Astrocyte of the cerebellum (primary cell): ENCODE data around the gene RNF144B.
A peak's percentile ranks its signal among the peaks of the same experiment; 100 is the strongest.
"Not testable (repeated sequence)": the region's sequence is repeated elsewhere in the genome, so short reads cannot be mapped to it uniquely, and the experiment has no call there.

ENCODE experiments used
- DNase-seq: peaks from one replicate; pipeline ENCODE4 v3.0.0-alpha.2; 2011; ENCODE audit warnings: low read depth
- H3K4me3 ChIP-seq: 2 replicates; pipeline ENCODE4 v1.5.1; 2011; ENCODE audit warnings: mild to moderate bottlenecking, low read depth, low read length, moderate library complexity
- in situ Hi-C: cut with HindIII; loops from 2 replicates; pipeline ENCODE4 v1.10.0; 2017; ENCODE audit warnings: low sequenced_read_pairs
- TF ChIP-seq, protein P1 (sequence below): IDR thresholded peaks from 2 replicates; pipeline ENCODE4 v1.5.1; 2012; ENCODE audit warnings: low read length, low read depth, moderate library complexity, mild to moderate bottlenecking; ENCODE audit errors: missing control alignments

RNF144B gene

DNA sequence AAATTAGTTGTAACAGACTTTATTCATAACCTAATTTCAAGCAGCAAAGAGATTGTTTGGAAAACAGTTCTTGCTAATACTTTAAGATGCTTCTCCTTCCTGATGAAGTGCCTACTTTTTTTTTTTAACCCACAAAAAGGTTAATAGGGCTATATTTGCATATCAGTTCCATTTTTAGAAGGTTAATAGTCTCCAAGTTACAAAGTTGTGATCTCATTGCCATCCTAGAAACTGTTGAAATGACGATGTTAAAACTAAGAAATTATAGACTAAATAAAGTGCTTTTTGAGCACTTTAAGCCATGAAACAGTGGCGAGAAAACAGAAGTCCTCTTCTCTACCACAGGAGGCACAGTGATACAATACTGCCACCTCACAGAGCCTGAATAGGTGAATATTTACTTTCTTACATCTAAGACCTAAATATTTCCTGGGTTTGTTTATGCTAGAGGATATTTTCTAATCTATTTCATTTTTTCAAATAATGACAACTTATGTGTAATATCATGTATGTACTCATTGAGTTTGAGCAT is 5.3 kb downstream of the RNF144B start:
- in situ Hi-C loops = no loop called here
- TF ChIP-seq, protein P1, sequence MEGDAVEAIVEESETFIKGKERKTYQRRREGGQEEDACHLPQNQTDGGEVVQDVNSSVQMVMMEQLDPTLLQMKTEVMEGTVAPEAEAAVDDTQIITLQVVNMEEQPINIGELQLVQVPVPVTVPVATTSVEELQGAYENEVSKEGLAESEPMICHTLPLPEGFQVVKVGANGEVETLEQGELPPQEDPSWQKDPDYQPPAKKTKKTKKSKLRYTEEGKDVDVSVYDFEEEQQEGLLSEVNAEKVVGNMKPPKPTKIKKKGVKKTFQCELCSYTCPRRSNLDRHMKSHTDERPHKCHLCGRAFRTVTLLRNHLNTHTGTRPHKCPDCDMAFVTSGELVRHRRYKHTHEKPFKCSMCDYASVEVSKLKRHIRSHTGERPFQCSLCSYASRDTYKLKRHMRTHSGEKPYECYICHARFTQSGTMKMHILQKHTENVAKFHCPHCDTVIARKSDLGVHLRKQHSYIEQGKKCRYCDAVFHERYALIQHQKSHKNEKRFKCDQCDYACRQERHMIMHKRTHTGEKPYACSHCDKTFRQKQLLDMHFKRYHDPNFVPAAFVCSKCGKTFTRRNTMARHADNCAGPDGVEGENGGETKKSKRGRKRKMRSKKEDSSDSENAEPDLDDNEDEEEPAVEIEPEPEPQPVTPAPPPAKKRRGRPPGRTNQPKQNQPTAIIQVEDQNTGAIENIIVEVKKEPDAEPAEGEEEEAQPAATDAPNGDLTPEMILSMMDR = no peak
- no peak overlapping the region for H3K4me3 ChIP-seq
- DNase-seq = no peak

DNA sequence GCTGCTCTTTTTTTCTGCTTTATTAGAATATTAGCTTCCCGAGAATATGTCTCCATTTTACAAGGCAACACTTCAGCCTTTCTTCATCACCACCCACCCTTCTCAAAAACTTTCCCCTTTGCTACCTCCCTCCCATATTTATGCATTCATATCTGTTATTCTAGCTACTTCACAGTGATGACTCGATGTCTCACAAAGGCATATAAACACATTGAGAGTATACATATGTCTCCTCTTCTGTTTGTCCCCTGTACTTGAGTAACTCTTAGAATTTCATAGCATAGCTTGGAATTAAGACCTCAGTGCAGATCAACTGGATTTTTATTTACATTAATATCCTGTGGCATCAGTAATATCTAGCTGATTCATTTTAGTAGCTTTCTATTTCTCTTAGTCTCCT is 6.5 kb downstream of the RNF144B start:
- TF ChIP-seq, protein P1 = no peak
- DNase-seq = no peak
- H3K4me3 ChIP-seq = no peak overlapping the region
- in situ Hi-C loops = no loop called here

DNA sequence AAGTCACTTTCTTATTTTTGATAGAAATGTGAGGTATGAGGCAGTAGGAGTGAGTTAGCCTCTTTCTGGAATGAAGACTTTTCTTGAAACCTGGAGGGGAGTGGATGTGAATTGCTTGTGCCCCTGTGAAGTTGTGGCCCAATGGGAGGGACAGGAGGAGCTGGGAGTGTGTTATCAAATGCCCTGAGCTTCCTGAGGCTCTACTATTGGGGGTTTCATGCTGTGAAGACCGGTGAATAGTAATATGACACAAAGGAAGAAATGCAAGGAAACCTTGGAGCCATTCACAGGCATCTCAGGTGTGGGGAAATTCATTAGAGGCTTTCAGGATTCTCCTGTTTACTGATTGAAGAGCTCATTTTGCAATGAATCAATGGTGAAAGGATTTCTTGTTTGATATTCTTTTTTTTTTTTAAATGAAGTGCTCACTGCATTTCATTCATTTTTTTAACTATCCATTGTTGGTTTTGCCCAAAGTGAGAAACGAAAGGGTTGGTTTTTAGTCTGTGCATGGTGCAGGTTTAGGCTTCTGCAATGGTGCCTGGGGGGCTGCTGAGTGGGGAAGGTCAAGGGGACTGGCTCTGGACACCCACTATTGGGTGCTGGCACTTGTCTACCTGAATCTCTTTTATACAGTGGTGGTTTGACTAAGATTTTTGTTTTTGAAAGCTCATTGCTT is 8.2 kb downstream of the RNF144B start:
- in situ Hi-C loops = no loop called here
- TF ChIP-seq, protein P1 = no peak
- DNase-seq = no peak
- H3K4me3 ChIP-seq = no peak overlapping the region

DNA sequence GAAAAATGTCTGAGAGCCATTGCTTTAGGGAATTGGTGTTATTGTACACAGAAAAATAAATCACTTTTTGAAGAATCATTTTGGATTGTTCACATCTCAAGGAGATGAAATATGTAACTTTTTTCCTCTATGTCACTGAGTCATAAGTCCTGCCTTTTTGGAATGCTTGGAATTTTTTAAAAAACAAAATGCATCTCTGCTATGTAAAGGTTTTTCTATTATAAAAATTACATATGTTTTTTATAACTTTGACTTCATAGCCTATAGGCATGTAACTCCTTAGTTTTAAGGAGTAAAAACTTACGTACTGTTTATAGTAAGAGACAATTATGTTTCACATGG is 8.7 kb downstream of the RNF144B start:
- H3K4me3 ChIP-seq = no peak overlapping the region
- no peak for DNase-seq
- in situ Hi-C loops = no loop called here
- TF ChIP-seq, protein P1 = no peak

DNA sequence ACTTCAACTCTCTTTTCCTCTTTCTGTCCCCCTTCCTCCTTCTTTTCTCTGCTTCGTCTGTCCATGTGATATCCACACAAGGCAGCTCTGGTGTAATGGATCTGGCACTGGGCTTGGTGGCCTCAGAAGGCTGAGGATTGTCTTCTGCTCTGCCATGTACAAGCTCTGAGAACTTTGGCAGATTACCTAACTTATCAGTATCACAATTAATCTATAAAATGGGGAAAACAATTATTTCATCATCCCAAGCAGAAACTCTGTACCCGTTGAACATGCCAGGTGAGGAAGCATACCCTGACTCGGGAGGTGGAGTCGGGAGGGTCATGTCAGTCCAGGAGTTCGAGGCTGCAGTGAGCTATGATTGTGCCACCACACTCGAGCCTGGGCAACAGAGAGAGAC is 10.6 kb downstream of the RNF144B start:
- H3K4me3 ChIP-seq = no peak overlapping the region
- no peak for DNase-seq
- in situ Hi-C loops = no loop called here
- TF ChIP-seq, protein P1 = no peak

DNA sequence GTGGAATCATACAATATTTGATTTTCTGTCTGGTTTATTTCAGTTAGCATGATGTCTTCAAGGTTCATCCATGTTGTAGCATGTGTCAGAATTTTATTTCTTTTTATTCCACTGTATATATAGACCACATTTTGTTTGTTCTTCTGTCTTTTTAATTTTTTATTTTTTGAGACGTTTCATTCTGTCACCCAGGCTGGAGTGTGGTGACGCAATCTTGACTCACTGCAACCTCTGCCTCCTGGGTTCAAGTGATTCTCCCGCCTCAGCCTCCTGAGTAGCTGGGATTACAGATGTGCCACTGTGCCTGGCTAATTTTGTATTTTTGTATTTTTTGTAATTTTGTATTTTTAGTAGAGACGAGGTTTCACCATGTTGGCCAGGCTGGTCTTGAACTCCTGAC is 11.1 kb downstream of the RNF144B start:
- DNase-seq, in situ Hi-C loops, H3K4me3 ChIP-seq: not testable (repeated sequence)

DNA sequence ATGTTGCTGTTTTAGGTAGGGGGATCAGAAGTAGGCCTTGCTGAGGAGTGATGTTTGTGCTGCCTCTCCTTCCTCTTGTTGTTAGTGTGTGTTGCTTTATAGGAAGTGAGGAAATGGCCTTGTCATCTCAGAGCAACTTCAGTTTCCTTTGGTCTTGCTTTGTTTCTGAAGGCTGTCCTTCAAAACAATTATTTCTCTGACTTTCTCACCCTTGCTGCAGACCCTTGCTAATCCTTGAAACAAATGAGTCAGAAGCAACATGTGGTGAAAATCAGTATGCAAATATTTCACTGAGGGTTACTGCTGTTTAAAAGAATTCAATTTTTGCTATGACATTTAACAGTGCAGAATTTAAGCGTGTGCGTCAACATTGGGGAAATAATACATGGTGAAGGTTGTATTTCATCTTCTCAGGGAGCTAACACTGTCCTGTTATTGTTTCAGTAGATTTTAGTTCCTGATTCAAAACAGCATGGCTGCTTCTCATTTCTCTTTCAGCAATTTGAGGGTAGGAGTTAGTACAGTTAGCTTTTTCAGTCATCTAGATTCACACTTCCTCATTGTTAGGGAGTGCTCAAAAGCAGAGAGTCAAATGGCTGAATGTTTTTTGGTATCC is 13.8 kb downstream of the RNF144B start:
- H3K4me3 ChIP-seq = no peak overlapping the region
- in situ Hi-C loops = no loop called here
- TF ChIP-seq, protein P1 = no peak
- DNase-seq = peak; percentile 51

DNA sequence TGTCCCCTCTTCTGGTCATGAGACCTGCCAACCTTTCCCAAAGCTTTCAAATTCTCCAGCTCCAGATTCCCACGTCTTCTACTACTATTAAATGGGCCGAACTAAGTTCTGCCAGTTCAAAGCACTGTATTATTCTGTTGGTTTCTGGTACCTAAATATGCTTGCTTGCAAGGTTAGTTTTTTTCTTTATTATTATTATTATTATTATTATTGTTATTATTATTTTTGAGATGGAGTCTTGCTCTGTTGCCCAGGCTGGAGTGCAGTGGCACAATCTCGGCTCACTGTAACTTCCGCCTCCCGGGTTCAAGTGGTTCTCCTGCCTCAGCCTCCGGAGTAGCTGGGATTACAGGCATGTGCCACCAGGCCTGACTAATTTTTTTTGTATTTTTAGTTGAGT is 17.8 kb downstream of the RNF144B start:
- H3K4me3 ChIP-seq, in situ Hi-C loops, DNase-seq: not testable (repeated sequence)
